ENCODE results near the gene OR8I2. TPM values are rescaled to one million over a fixed set of nuclear protein-coding genes. Genes with fewer than 3 reads are reported as not detected.
"Not testable (repeated sequence)": the region's sequence is repeated elsewhere in the genome, so short reads cannot be mapped to it uniquely, and the experiment has no call there.

The OR8I2 gene
- total and polyA plus RNA-seq, 7 donors, result not detected

GRCh38 chr11:56066980-56067379 is 26.1 kb upstream of the OR8I2 start:
- DNase-seq, result no peak
- TF ChIP-seq POLR2AphosphoS5 (IDR thresholded peaks at IDR 0.05) (no peak), EP300 (IDR thresholded peaks at IDR 0.05) (no peak), POLR2A (IDR thresholded peaks at IDR 0.05) (no peak)
- TF ChIP-seq, protein P1, sequence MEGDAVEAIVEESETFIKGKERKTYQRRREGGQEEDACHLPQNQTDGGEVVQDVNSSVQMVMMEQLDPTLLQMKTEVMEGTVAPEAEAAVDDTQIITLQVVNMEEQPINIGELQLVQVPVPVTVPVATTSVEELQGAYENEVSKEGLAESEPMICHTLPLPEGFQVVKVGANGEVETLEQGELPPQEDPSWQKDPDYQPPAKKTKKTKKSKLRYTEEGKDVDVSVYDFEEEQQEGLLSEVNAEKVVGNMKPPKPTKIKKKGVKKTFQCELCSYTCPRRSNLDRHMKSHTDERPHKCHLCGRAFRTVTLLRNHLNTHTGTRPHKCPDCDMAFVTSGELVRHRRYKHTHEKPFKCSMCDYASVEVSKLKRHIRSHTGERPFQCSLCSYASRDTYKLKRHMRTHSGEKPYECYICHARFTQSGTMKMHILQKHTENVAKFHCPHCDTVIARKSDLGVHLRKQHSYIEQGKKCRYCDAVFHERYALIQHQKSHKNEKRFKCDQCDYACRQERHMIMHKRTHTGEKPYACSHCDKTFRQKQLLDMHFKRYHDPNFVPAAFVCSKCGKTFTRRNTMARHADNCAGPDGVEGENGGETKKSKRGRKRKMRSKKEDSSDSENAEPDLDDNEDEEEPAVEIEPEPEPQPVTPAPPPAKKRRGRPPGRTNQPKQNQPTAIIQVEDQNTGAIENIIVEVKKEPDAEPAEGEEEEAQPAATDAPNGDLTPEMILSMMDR (IDR thresholded peaks at IDR 0.05), result no peak
- Histone ChIP-seq H3K4me3 (no peak overlapping the region), H3K27me3 (no peaks in the 10 kb centered on the region), H3K27ac (no peak overlapping the region), H3K4me1 (no peaks in the 10 kb centered on the region), H3K9me3 (no peaks in the 10 kb centered on the region), H3K36me3 (no peaks in the 10 kb centered on the region)
- intact Hi-C loops (cut with DNase I), result no loop called here
- WGBS, 2 donors, result 31 to 60% methylated on average over 2 of the region's 2 CpGs

DNA sequence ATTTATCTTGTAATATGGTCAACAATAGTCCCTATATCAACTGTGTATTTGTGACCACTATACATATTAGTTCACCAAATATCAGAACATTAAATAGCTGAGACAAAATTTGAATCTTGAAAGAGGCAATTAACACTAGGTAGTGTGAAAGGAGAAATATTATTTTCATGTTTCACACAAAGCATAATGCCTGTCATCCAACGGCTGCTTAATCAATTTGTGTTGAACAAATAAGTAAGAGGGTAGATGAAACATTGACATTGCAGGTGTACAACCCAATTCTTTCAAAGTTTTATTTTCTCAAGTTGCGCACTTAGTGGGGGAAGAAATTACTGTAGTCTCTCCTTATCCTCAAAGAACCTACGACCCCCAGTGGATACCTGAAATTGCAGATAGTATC is 3.4 kb upstream of the OR8I2 start:
- intact Hi-C loops (cut with DNase I), result no loop called here
- no peak overlapping the region for H3K4me3 ChIP-seq
- 75 to 92% methylated on average over 3 of the region's 3 CpGs for WGBS, 2 donors

DNA sequence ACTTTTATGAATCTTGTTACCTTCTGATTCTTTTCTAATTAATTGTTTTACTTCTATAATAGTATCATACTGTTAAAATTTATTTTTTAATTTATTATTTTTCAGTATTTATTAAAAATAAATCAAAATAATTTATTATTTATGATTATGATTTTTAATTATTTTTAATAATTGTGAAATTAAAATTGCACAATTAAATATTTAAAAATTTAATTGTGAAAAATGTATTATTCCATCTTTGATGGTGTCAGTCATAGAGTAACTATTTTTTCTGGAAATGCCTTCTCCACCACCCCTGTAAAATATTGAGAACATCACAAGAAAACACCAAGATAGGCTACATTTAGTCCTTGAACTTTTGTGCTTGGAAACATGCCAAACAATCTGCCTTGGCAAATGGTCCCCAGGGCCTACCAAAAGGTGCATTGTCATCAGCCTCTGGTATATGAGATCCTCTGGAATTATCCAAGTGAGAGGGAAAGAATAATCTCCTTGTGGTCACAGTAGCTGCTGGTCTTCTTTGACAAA is 10.2 kb downstream of the OR8I2 start, which contains the start of gene OR8H2:
TSS of gene OR8H2 (plus strand) at position 478 of the 528 bp plus-strand sequence. CDS start 1,356 bp downstream, outside the sequence.
- DNase-seq, result no peak
- H3K4me1 ChIP-seq, result no peaks in the 10 kb centered on the region
- no peak for TF ChIP-seq POLR2AphosphoS5 (IDR thresholded peaks at IDR 0.05)
- no peak for TF ChIP-seq POLR2A (IDR thresholded peaks at IDR 0.05)
- TF ChIP-seq EP300 (IDR thresholded peaks at IDR 0.05), result no peak
- TF ChIP-seq, protein P1 (IDR thresholded peaks at IDR 0.05), result no peak
- no peaks in the 10 kb centered on the region for H3K36me3 ChIP-seq
- H3K9me3 ChIP-seq, result no peaks in the 10 kb centered on the region
- no peak within 1 kb of the TSS for H3K4me3 ChIP-seq
- H3K27me3 ChIP-seq, result no peaks in the 10 kb centered on the region
- intact Hi-C loops (cut with DNase I), result no loop called here
- no peak within 1 kb of the TSS for H3K27ac ChIP-seq

More for the DNA sequence above, 3.4 kb upstream of the OR8I2 start:
- Histone ChIP-seq H3K27me3 (no peaks in the 10 kb centered on the region), H3K36me3 (no peaks in the 10 kb centered on the region), H3K9me3 (no peaks in the 10 kb centered on the region), H3K27ac (no peak overlapping the region), H3K4me1 (no peaks in the 10 kb centered on the region)
- TF ChIP-seq EP300 (IDR thresholded peaks at IDR 0.05) (no peak), POLR2AphosphoS5 (IDR thresholded peaks at IDR 0.05) (no peak), POLR2A (IDR thresholded peaks at IDR 0.05) (no peak)
- TF ChIP-seq, protein P1 (IDR thresholded peaks at IDR 0.05), result no peak
- no peak for DNase-seq

DNA sequence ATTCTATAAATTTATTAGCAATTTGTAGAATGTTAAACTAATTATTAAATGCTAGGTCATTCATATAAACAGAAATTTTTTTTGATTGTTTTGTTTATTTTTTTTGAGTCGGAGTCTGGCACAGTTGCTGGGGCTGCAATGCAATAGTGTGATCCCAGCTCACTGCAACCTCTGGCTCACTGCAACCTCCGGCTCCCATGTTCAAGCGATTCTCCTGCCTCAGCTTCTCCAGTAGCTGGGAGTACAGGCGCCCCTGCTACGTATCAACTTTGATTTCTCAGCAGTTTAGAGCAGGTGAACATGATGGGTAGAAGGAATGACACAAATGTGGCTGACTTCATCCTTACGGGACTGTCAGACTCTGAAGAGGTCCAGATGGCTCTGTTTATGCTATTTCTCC is 29.0 kb downstream of the OR8I2 start, which contains the start of gene OR8H3:
TSS of gene OR8H3 (plus strand) at position 301 of the 400 bp plus-strand sequence. CDS start at position 301, 0 bp downstream.
- no peak for DNase-seq
- no peaks in the 10 kb centered on the region for H3K27me3 ChIP-seq
- TF ChIP-seq, protein P1 (IDR thresholded peaks at IDR 0.05), result no peak
- TF ChIP-seq POLR2AphosphoS5 (IDR thresholded peaks at IDR 0.05), result no peak
- TF ChIP-seq EP300 (IDR thresholded peaks at IDR 0.05), result no peak
- TF ChIP-seq POLR2A (IDR thresholded peaks at IDR 0.05), result no peak
- H3K4me1 ChIP-seq, result no peaks in the 10 kb centered on the region
- H3K4me3 ChIP-seq, result no peak within 1 kb of the TSS
- intact Hi-C loops (cut with DNase I), result no loop called here
- H3K36me3 ChIP-seq, result no peaks in the 10 kb centered on the region
- H3K27ac ChIP-seq, result no peak within 1 kb of the TSS
- H3K9me3 ChIP-seq, result no peaks in the 10 kb centered on the region
- 76 to 86% methylated on average over 6 of the region's 6 CpGs for WGBS, 2 donors

DNA sequence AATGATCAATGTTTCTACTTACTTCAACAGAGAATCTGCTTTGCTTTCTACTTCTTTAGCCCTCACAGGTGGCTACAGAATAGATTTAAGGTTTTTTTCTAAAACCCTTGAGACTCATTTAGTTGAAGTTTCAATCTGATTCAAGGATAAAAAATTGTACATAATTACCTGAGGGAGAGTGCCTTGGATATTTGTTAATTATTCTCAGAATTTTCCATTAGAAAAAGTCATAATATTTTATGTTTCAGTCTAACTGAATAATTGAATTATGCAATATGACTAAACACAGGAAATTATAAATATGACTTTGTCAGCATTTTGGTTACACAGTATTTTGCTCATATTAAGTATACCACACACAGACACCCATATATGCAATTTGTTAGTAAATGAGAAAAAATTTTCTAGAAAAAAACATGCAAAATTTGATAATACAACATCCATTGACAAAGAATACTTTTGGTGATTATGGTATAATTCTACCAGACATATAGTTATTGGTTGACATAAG is 47.1 kb downstream of the OR8I2 start, which contains the start of gene OR8J3:
TSS of gene OR8J3 (minus strand) at position 51 of the 511 bp plus-strand sequence. CDS start 2,483 bp downstream, outside the sequence.
- Histone ChIP-seq H3K27me3 (no peaks in the 10 kb centered on the region), H3K4me3 (no peak within 1 kb of the TSS), H3K4me1 (no peaks in the 10 kb centered on the region), H3K9me3 (no peaks in the 10 kb centered on the region), H3K36me3 (no peaks in the 10 kb centered on the region), H3K27ac (no peak within 1 kb of the TSS)
- TF ChIP-seq POLR2AphosphoS5 (IDR thresholded peaks at IDR 0.05) (no peak), EP300 (IDR thresholded peaks at IDR 0.05) (no peak), POLR2A (IDR thresholded peaks at IDR 0.05) (no peak)
- TF ChIP-seq, protein P1 (IDR thresholded peaks at IDR 0.05), result no peak
- intact Hi-C loops (cut with DNase I), result no loop called here
- no peak for DNase-seq

DNA sequence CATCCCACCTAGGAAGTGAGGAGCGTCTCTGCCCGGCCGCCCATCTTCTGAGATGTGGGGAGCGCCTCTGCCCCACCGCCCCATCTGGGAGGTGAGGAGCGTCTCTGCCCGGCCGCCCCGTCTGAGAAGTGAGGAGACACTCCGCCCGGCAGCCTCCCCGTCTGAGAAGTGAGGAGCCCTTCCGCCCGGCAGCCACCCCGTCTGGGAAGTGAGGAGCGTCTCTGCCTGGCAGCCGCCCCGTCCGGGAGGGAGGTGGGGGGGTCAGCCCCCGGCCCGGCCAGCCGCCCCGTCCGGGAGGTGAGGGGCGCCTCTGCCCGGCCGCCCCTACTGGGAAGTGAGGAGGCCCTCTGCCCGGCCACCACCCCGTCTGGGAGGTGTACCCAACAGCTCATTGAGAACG is 50.6 kb downstream of the OR8I2 start:
- H3K9me3 ChIP-seq; DNase-seq; H3K27ac ChIP-seq; H3K4me1 ChIP-seq; intact Hi-C loops (cut with DNase I); H3K27me3 ChIP-seq; H3K4me3 ChIP-seq; H3K36me3 ChIP-seq: not testable (repeated sequence)
- WGBS, 2 donors, result 91 to 96% methylated on average over 27 to 30 of the region's 30 CpGs
